ENCODE results near the gene MME. TPM values are rescaled to one million over a fixed set of nuclear protein-coding genes. Genes with fewer than 3 reads are reported as not detected.
"Not testable (repeated sequence)": the region's sequence is repeated elsewhere in the genome, so short reads cannot be mapped to it uniquely, and the experiment has no call there.

MME gene
- total RNA-seq, 1 experiment from 2014 or later, result 77.8 TPM

DNA sequence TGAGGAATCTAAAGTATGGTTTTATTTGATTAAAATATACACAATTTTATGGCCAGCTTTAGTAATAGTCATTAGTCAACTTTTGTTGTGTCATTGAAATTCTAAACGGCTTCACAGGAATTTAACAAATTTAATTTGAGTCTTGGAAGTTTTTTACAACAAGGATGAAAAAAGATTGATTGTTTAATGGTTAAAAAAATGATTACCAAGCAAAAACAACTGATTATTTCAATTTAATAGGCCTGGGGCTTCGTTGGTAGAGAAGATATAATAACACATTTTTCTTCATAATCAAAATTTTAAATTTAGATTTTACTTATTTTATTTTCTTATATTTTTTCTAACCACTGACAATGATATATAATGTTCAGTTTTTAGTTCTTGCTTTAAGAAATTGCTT is 4.4 kb downstream of the MME start:
- DNase-seq (ENCODE audit: low spot score), result no peak

DNA sequence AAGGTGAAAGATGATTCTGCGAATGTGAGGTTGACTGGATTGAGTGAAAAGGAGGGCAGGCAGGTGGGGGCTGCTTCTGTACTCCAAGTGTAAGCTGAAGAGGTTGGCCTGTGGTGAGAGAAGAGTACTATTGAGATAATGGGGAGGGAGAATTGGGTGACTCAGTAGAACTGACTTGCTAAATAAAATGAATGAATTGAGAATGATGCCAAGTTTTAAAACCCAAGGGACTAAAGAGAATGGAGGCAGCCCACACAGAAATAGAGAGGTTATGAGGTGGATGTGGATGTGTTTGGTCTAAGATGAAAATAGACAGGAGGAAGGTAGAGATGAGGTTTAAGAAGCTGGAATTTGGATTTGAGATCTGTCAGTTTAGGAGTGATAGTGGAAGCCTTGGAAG is 5.9 kb downstream of the MME start:
- DNase-seq (ENCODE audit: low spot score), result no peak

GRCh38 chr3:155088706-155089345 is 8.7 kb downstream of the MME start:
- DNase-seq (ENCODE audit: low spot score), result no peak

DNA sequence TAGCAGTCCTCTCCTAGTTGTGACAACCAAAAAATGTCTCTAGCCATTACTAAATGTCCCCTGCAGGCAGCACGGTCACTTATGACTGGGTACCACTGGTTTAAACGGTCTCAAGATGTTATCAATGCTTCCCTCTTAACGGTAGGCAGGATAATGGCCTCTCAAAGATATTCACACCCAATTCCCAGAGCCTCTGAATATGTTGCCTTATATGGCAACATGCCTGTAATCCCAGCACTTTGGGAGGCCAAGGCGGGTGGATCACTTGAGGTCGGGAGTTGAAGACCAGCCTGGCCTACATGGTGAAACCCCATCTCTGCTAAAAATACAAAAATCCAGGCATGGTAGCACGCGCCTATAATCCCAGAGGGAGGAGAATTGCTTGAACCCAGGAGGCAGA is 9.4 kb downstream of the MME start:
- no peak for DNase-seq (ENCODE audit: low spot score)

- no peak for DNase-seq (ENCODE audit: low spot score)
These were observed 13.1 kb downstream of the MME start for GRCh38 chr3:155093261-155093660.

DNA sequence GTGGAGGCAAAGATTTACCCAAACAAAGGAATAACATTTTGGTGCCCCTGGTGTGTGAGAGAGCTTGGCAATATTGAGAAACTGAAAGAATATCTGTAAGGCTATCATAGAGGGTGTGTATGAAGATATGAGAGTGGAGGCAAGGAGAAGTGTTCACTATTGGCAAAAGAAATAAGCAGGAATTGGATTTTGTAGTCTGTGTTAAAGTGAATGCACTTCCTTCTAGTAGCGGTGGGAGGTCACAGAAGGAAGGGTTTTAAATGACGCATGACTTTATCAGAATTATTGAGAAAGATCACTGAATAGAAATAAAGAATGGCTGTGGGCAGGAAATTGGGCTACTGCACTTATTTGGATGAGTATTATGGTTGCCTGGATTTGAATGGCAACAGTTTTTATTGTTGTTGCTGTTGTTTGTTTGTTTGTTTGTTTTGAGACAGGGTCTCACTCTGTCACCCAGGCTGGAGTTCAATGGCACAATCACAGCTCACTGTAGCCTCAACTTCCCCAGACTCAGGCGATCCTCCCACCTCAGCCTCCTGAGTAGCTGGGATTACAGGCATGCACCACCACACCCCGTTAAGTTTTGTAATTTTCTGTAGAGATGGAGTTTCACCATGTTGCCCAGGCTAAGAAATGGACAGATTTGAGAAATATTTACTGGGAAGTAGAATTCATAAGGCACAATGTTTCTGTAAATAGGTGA is 16.3 kb downstream of the MME start:
- no peak for DNase-seq (ENCODE audit: low spot score)

DNA sequence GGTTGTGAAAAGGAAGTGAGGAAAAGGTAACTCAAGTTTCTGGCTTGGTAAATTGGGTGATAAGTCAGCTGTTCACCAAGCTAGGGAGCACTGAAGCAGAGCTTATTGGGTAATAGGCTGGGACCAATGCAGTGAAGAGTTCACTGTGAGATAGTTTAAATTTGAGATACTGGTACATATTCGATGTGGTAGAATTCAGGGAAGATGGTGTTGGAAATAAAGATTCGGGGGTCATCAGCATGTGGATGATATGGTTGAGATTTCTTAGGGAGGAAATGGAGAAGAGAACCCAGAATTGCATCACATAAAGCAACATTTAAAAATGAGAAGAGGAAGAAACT is 16.9 kb downstream of the MME start:
- no peak for DNase-seq (ENCODE audit: low spot score)

- peak; percentile 35 for DNase-seq (ENCODE audit: low spot score)
These were observed 21.3 kb downstream of the MME start for GRCh38 chr3:155101398-155101797.

GRCh38 chr3:155102329-155102728 is 22.2 kb downstream of the MME start:
- DNase-seq (ENCODE audit: low spot score), result peak; percentile 49

DNA sequence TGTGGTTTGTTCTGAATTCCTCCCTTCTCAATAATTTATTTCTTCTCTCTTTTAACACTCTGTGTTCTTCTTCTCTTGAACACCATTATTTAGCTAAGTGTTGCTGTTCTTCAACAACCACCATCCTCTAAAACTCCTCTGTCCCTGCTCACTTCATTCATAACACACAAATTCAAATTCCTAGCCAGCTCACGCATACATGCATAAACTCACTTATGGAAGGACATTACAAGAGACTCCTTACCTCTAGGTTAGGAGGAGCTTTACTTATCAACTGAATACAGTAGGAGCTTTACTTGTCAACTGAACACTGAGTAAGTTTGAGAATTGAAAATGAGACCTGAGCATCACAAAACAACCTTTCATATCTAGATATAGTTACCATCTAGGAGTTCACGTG is 23.6 kb downstream of the MME start:
- no peak for DNase-seq (ENCODE audit: low spot score)

GRCh38 chr3:155106119-155106518 is 26.0 kb downstream of the MME start:
- DNase-seq (ENCODE audit: low spot score), result no peak

DNA sequence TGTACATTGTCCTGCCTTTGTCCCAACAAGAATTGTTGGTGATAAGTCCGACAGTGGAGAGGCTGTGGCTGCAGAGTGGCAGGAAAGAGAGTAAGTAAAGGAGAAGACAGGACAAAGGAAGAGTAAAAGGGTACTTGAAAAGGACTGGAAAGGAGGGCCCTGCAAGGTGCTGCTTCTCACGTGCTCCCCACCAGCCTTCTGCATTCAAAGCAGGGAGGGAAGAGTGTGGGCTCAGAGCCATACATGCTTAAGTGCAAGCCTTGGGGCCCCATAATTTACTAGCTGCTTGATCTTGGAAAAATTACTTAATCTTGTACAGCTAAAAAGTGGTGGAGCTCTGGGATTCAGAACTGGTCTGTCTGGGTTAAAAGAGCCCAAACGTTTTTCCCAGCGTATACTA is 29.9 kb downstream of the MME start:
- DNase-seq (ENCODE audit: low spot score), result no peak

GRCh38 chr3:155110996-155111901 is 31.1 kb downstream of the MME start:
- DNase-seq (ENCODE audit: low spot score), result no peak

GRCh38 chr3:155111971-155112370 is 31.9 kb downstream of the MME start:
- no peak for DNase-seq (ENCODE audit: low spot score)

GRCh38 chr3:155112661-155113389 is 32.7 kb downstream of the MME start:
- DNase-seq (ENCODE audit: low spot score), result no peak

DNA sequence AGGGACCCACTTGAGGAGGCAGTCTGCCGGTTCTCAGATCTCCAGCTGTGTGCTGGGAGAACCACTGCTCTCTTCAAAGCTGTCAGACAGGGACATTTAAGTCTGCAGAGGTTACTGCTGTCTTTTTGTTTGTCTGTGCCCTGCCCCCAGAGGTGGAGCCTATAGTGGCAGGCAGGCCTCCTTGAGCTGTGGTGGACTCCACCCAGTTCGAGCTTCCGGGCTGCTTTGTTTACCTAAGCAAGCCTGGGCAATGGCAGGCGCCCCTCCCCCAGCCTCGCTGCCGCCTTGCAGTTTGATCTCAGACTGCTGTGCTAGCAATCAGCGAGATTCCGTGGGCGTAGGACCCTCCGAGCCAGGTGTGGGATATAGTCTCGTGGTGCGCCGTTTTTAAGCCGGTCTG is 44.6 kb downstream of the MME start:
- not testable (repeated sequence) for DNase-seq (ENCODE audit: low spot score)

GRCh38 chr3:155129396-155129795 is 49.3 kb downstream of the MME start:
- no peak for DNase-seq (ENCODE audit: low spot score)

DNA sequence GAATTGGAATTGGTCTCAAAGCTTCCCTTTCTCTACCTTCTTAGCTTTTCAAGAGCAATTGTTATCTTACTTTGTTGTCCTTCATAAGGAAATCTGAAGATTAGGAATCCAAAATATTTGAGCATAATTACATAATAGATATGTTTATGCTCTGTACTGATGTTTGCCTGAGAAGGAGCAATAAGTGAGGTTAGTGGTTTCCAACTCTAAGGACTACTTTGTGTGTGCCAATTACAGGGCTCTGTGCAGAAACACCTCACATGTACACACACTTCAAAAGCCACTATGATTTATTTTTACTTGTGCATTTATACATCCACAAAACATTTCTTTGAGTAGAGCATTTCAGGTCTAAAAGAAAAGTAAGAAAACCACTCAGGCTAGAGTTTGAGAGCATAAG is 49.9 kb downstream of the MME start:
- no peak for DNase-seq (ENCODE audit: low spot score)

GRCh38 chr3:155131104-155131503 is 51.0 kb downstream of the MME start:
- DNase-seq (ENCODE audit: low spot score), result peak; percentile 25

DNA sequence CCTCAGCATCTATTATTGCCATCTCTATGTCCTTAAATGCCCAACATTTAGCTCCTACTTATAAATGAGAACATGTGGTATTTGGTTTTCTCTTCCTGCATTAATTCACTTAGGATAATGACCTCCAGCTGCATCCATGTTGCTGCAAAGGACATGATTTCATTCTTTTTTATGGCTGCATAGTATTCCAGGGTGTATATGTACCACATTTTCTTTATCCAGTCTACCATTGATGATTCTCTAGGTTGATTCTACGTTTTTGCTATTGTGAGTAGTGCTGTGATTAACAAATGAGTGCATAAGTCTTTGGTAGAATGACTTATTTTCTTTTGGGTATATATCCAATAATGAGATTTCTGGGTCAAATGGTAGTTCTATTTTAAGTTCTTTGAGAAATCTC is 54.2 kb downstream of the MME start:
- DNase-seq (ENCODE audit: low spot score), result not testable (repeated sequence)

DNA sequence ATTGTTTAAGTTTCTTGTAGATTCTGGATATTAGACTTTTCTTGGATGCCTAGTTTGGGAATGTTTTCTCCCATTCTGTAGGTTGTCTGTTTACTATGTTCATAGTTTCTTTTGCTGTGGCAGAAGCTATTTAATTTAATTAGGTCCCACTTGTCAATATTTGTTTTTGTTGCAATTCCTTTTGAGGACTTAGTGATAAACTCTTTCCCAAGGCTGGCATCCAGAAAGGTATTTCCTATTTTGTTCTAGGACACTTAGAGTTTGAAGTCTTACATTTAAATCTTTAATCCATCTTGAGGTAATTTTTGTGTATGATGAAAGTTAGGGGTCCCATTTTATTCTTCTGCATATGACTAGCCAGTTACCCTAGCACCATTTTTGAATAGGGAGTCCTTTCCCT is 54.9 kb downstream of the MME start:
- no peak for DNase-seq (ENCODE audit: low spot score)

DNA sequence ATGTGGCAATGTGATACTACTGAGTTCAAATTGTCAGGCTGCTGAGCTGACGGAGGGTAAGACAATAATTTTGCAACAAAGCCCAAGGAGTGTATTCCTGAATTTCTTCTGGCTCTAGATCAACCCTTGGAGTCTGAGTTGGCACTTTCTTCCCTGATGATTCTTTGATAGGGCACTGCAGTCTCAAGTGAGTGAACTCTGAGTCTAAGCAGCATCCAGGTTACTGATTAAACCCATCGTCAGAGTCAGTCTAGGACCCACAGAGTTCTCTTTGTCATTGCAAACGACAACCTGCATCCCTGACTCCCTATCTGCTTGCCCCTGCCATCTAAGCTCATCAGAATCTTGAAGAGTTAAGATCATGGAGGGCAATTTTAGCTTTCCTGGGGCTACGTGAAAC is 58.6 kb downstream of the MME start:
- no peak for DNase-seq (ENCODE audit: low spot score)
